ENCODE data around the gene USP13. TPM values are rescaled to one million over a fixed set of nuclear protein-coding genes. Genes with fewer than 3 reads are reported as not detected.

USP13 gene
- total RNA-seq, 2 experiments from 2014 or later: 25.8 to 49.7 TPM

GRCh38 chr3:179697736-179698332 is 45.0 kb downstream of the USP13 start:
- H3K9me2 ChIP-seq (ENCODE audit: insufficient read depth, low read length): no peaks in the 10 kb centered on the region
- no TSS peak for BruUV-seq (replicated peaks)
- TF ChIP-seq CTCF (conservative IDR thresholded peaks at IDR 0.05; ENCODE audit: low read length): no peak
- TF ChIP-seq EZH2phosphoT487 (IDR thresholded peaks at IDR 0.05; ENCODE audit: borderline replicate concordance, low read depth, low read length): no peak
- no peak overlapping the region for H3K4me2 ChIP-seq (ENCODE audit: low read length)
- intact Hi-C loops (cut with micrococcal nuclease; ENCODE audit: unreplicated experiment): no loop called here
- no peak overlapping the region for H3K27ac ChIP-seq (ENCODE audit: low read depth, low read length, poor library complexity, severe bottlenecking)
- H2AFZ ChIP-seq (ENCODE audit: low read length): no peak overlapping the region
- ChIA-PET POLR2A (interaction anchor here (0.6 to 1.0 kb wide), 2 partner anchors 11 to 268 kb away, joined by 4 read pairs; no protein-coding TSS in a partner anchor), CTCF (ENCODE audit: unreplicated experiment) (no interaction called here)
- peak; percentile 5 for DNase-seq (ENCODE audit: low spot score)
- H3K36me3 ChIP-seq (ENCODE audit: insufficient read depth, low read length): peaks cover 35% of the 10 kb centered on the region
- 0 out of 2 replicates have a peak, but pooled peaks cover 5% of the 10 kb centered on the region for H3K79me2 ChIP-seq (ENCODE audit: insufficient read depth, low read depth, low read length)
- H3K4me3 ChIP-seq (ENCODE audit: low read depth, low read length, poor library complexity, severe bottlenecking): no peak overlapping the region
- no peaks in the 10 kb centered on the region for H3K9me3 ChIP-seq (ENCODE audit: low read length)
- H4K20me1 ChIP-seq (ENCODE audit: insufficient read depth, low read length): no peaks in the 10 kb centered on the region; the same call in 1 of the 2 replicates
- H3K4me1 ChIP-seq (ENCODE audit: insufficient read depth, low read length, poor library complexity, severe bottlenecking): peaks cover 4% of the 10 kb centered on the region

- CTCF ChIA-PET (ENCODE audit: unreplicated experiment): no interaction called here
- DNase-seq (ENCODE audit: low spot score): no peak
- intact Hi-C loops (cut with micrococcal nuclease; ENCODE audit: unreplicated experiment): no loop called here
- no TSS peak for BruUV-seq (replicated peaks)
- Histone ChIP-seq H3K9me2 (ENCODE audit: insufficient read depth, low read length) (no peaks in the 10 kb centered on the region), H3K9me3 (ENCODE audit: low read length) (no peaks in the 10 kb centered on the region), H4K20me1 (ENCODE audit: insufficient read depth, low read length) (no peaks in the 10 kb centered on the region; the same call in 1 of the 2 replicates), H3K4me3 (ENCODE audit: low read depth, low read length, poor library complexity, severe bottlenecking) (no peak overlapping the region), H3K27ac (ENCODE audit: low read depth, low read length, poor library complexity, severe bottlenecking) (no peak overlapping the region), H2AFZ (ENCODE audit: low read length) (no peak overlapping the region), H3K36me3 (ENCODE audit: insufficient read depth, low read length) (peaks cover 47% of the 10 kb centered on the region), H3K4me1 (ENCODE audit: insufficient read depth, low read length, poor library complexity, severe bottlenecking) (peaks cover 4% of the 10 kb centered on the region), H3K4me2 (ENCODE audit: low read length) (no peak overlapping the region), H3K79me2 (ENCODE audit: insufficient read depth, low read depth, low read length) (no peaks in the 10 kb centered on the region)
- POLR2A ChIA-PET: interaction anchor here (0.5 to 1.6 kb wide), 4 partner anchors 15 to 842 kb away, joined by 3 to 4 read pairs (median 4); no protein-coding TSS in a partner anchor
- no peak for TF ChIP-seq CTCF (conservative IDR thresholded peaks at IDR 0.05; ENCODE audit: low read length)
- no peak for TF ChIP-seq EZH2phosphoT487 (IDR thresholded peaks at IDR 0.05; ENCODE audit: borderline replicate concordance, low read depth, low read length)
Observed at GRCh38 chr3:179700716-179701115, 47.9 kb downstream of the USP13 start.

- H3K4me1 ChIP-seq (ENCODE audit: insufficient read depth, low read length, poor library complexity, severe bottlenecking): peaks cover 4% of the 10 kb centered on the region
- H3K79me2 ChIP-seq (ENCODE audit: insufficient read depth, low read depth, low read length): no peaks in the 10 kb centered on the region
- POLR2A ChIA-PET: interaction anchor here (0.6 to 1.6 kb wide), 2 partner anchors 14 to 17 kb away, joined by 3 to 4 read pairs; no protein-coding TSS in a partner anchor
- peaks cover 52% of the 10 kb centered on the region for H3K36me3 ChIP-seq (ENCODE audit: insufficient read depth, low read length)
- no peak overlapping the region for H3K4me3 ChIP-seq (ENCODE audit: low read depth, low read length, poor library complexity, severe bottlenecking)
- H3K9me3 ChIP-seq (ENCODE audit: low read length): no peaks in the 10 kb centered on the region
- H3K4me2 ChIP-seq (ENCODE audit: low read length): no peak overlapping the region
- H3K9me2 ChIP-seq (ENCODE audit: insufficient read depth, low read length): no peaks in the 10 kb centered on the region
- no TSS peak for BruUV-seq (replicated peaks)
- intact Hi-C loops (cut with micrococcal nuclease; ENCODE audit: unreplicated experiment): no loop called here
- no peak for TF ChIP-seq CTCF (conservative IDR thresholded peaks at IDR 0.05; ENCODE audit: low read length)
- TF ChIP-seq EZH2phosphoT487 (IDR thresholded peaks at IDR 0.05; ENCODE audit: borderline replicate concordance, low read depth, low read length): no peak
- no peak overlapping the region for H2AFZ ChIP-seq (ENCODE audit: low read length)
- CTCF ChIA-PET (ENCODE audit: unreplicated experiment): no interaction called here
- DNase-seq (ENCODE audit: low spot score): no peak
- H3K27ac ChIP-seq (ENCODE audit: low read depth, low read length, poor library complexity, severe bottlenecking): no peak overlapping the region
- H4K20me1 ChIP-seq (ENCODE audit: insufficient read depth, low read length): no peaks in the 10 kb centered on the region; the same call in 1 of the 2 replicates
Observed at GRCh38 chr3:179701176-179701827, 48.5 kb downstream of the USP13 start.

Data from OCI-LY7 (cell line).